Activated CD4-positive, alpha-beta T cell treated with anti-CD3 and anti-CD28 coated beads, Interleukin-2, Interleukin-6, amounts not matched to agents 100 ng/mL and 50 ng/mL, durations not matched to agents 16 hours and 8 hours (primary cell): ENCODE data around the gene ABCD2.
"Not testable (repeated sequence)": the region's sequence is repeated elsewhere in the genome, so short reads cannot be mapped to it uniquely, and the experiment has no call there.

Experiments used
- DNase-seq: peaks from one replicate; pipeline ENCODE4 v3.0.0-alpha.2; 2020

ABCD2 gene

GRCh38 chr12:39611818-39612217, 7.8 kb downstream of the ABCD2 start:
- DNase-seq: no peak

DNA sequence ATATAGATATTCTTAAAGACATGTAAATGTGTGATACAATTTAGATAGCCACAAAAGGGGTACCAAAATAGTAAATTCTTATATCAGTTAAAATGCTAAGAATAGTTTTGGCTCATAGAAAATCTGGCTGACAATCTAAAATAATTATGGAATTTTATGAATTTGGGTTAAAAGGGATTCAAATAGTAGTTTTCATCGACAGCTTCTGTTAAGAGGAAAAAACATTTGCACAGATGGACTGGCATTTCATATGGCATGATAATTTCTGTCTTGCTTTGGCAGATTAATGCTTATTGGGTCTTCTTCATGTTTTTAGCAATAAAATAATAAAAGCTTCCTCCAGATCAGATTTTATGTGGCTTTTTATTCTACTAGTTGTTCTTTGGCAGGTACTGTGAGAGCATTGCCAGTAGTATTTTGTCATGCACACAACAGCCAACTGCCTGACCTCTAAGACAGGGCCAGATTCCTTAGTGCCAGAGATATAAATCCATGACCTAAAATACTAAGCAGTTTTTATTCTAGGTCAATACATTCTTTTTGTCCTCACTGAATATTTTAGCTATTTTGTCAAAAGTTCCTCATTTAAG, 9.1 kb downstream of the ABCD2 start:
- no peak for DNase-seq

GRCh38 chr12:39606712-39607423, 12.7 kb downstream of the ABCD2 start:
- no peak for DNase-seq

GRCh38 chr12:39605996-39606395, 13.6 kb downstream of the ABCD2 start:
- no peak for DNase-seq

DNA sequence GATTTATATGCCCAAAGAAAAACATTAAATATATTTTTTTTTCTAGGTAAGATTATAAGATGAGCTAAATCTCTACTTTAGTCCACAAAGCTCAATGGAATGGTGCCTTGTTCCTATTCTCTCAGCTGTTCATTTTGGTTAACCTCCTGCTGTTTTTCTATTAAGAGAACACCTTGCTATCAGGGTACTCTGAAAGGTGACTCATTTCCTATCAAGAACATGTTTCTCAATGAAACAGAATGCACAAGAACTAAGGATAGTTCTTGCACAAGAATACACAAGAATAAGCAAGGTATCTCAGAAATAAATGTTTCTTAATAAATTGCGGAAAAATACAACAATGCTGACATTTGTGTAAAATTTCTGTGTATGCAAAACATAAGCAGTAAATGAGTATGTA, 14.1 kb downstream of the ABCD2 start:
- DNase-seq: no peak

DNA sequence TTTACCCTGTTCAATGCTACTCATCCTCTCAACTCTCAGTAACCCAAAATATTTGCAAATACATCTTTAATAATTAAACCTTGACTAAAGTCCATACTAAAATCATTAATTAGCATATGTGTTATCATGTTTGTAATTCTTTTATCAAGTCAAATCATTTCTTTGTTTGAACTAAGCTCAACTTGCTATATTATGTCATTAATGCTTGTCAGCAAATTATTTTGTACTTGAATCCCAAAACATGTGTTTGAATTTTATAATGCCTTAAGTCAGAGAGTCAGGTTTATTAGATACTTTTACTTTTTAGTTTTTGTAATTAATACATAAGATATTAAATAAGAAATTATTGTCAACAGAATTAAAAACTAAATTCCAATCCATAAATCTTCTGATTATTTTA, 16.5 kb downstream of the ABCD2 start:
- DNase-seq: no peak

- not testable (repeated sequence) for DNase-seq
These were observed 17.7 kb downstream of the ABCD2 start for GRCh38 chr12:39601951-39602350.

GRCh38 chr12:39595928-39596327, 23.7 kb downstream of the ABCD2 start:
- no peak for DNase-seq

- DNase-seq: peak; percentile 8
These were observed 27.3 kb downstream of the ABCD2 start for GRCh38 chr12:39592295-39592694.

DNA sequence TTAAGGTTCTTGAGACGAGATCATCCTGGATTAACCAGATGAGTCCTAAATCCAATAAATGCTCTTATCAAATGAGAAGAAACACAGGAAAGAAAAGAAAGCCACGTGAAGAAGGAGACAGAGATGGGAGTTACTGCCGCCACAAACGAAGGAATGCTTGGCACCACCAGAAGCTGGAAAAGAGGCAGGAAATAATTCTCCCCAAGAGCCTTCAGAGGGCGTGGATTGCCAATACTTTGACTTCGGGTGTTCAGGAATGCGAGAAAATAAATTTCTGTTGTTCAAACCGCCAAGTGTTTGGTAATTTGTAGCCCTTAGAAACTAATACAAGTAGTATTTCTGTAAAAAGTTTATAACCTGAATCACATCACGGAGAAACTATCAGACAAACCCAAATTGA, 31.3 kb downstream of the ABCD2 start:
- DNase-seq: no peak

DNA sequence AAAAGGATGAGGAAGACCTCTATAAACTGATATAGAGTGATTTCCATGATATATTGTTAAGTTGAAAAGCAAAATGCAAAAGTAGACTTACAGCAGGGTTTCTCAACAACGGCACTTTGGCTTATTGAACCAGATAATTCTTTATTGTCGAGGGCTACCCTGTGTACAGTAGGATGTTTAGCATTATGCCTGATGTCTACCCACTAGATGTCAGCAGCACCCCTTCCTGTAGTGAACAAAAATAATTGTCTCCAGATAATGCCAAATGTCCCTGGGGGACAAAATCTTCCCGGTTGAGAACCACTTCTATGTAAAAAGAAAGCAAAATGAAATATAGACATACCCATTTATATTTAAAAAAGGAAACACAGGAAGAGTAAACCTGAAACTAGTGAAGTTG, 32.4 kb downstream of the ABCD2 start:
- DNase-seq: peak; percentile 30

- DNase-seq: no peak
These were observed 32.8 kb downstream of the ABCD2 start for GRCh38 chr12:39586816-39587215.

- peak; percentile 44 for DNase-seq
These were observed 38.0 kb downstream of the ABCD2 start for GRCh38 chr12:39581592-39581991.

DNA sequence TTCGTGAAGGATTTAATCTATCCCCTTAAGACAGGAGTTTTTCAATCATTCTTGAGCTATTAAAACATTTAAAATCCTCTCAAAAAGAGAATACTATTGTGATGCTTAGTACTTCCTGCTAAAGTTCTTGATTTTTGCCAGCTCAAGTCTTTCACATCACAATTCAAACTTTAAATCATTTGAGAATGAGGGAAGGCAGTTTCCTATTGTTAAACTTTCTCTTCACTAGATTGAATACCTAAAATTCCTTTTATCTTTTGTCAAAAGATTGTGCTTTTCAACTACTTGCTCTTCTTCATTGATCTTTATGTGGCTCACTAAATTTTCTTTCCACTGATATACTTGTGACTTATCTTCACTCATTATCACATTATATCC, 44.1 kb downstream of the ABCD2 start:
- no peak for DNase-seq

DNA sequence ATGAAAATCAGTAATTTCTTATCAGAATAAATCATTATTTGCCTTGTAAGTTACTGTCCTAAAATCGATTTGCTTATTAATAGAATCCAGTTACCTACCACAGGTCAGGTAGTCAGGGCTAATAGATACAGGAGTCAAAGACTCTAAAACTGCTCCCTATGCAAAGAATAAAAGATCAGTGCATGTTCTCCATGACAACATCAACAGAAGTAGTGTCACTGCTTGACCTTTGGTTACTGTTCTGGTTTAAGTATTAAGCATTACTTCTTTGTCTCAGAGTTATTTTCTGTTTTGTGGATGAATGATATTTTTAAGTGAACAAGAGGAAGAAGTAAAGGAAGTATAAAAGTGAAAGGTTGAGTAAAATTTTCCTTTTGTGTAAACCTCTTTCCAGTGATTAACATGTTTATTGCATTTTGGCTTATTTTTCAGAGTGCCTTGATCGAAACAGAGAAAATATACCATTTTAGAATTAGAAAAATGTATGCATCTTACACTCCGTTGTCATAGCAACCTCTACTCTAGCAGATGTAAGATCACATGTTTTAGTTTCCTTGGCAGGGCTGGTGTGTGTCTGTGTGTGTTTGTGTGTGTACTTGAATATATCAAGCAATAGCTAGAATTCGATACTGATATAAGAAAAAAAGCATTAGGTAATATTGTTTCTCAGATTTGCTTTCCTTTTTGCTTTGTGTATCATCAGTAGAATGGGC, 44.7 kb downstream of the ABCD2 start:
- no peak for DNase-seq

DNA sequence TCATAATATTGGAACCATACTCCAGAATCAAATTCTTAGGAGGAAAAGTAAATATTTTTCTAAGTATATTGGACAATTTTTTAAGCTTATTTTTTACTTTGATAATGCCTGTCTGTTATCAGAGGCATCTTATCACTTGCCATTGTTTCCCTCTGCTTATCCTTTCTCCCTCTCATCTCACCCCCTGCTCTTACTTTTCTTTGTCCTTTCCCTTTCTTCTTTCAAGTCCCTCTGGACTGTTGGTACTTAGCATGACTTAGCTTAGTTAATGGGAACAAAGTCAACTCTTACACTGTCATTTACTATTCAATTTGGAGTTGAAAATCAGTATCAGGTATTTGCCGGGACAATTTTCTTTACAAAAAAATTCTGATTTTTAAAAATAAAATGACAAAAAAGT, 45.2 kb downstream of the ABCD2 start:
- DNase-seq: no peak

DNA sequence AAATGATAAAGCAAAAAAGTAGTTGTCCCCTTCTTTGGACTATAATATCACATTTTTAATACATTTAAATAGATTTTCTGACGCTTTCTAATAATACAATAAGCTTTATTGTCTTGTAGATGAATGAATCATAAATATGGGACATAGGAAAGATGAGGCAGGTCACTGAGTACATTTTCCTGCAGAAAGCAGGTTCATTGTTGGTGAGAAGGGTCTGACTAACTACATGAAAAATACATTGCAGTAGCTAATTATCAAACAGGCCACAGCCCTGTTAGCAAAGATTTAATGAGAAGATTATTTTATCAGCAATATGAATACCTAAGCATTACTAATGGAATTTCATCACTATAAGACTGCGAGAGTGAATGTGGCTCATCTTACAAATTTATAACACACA, 45.6 kb downstream of the ABCD2 start:
- no peak for DNase-seq

- DNase-seq: no peak
These were observed 47.1 kb downstream of the ABCD2 start for GRCh38 chr12:39572551-39572950.

DNA sequence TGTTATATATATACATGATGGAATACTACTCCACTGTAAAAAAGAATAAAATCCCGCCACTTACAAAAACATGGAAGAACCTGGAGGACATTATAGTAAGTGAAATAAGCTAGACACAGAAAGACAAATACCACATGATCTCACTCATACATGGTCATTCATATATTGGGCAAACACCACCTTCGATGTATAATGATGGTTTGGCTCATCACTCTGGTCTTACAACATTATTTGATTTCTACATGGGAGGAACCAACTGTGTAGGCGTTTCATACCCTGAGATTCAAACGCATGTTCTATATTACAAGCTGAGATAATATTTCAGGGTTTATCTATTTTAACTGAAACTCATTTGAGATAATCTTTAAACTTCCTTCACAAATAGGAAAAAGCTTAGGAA, 48.3 kb downstream of the ABCD2 start:
- no peak for DNase-seq

DNA sequence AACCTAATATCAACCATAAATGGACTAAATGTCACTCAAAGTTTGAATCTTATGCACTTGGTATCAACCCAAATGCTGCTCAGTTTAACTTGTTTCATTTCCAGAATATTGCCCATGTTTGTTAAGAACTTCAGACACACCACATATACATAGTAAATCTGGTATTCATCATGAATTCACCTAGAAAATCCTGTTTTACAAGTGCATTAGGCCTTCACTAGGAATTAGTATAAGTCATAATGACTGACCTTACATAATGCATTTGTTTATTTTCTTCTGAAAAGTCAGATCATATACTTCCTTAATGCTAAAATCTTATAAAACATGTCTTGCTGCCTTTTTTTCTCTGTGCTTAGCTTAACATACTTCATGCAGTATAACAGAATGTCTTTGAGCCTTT, 66.1 kb downstream of the ABCD2 start:
- DNase-seq: no peak

GRCh38 chr12:39544211-39544610, 75.4 kb downstream of the ABCD2 start:
- not testable (repeated sequence) for DNase-seq

DNA sequence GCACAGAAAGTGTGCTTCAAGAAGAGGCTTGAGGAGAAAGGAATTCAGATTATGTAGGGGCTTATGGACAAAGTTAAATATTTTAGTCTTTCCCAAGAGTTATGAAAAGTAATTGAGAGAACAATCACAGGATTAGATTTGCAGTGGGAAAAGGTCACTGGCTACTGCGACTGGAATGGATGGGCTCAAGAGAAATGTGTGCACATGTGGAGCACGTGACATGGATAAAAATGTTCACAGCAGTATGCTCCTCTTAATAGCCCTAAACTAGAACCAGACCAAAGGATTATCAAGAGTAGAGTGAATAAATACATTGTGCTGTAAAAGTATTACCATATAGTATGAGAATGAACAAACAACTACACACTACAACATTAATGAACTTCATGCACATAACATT, 78.1 kb downstream of the ABCD2 start:
- DNase-seq: no peak

DNA sequence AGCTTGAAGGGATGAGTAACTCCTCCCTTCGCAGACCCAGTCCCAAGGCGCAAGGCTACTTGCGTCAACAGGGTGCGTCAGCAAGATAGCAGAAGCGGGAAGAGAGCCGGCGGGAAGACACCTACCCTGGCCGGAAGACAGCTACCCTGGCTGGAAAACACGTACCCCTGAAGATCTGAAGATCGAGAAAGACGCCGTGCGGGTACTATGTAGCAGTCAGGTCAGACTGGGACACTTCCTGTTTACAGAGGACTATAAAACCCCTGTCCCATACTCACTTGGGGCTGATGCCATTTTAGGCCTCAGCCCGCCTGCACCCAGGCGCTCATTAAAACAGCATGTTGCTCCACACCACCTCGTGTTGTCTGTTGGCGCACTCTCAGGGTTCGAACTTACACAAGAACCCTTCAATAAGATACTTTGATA, 80.9 kb downstream of the ABCD2 start:
- DNase-seq: no peak

DNA sequence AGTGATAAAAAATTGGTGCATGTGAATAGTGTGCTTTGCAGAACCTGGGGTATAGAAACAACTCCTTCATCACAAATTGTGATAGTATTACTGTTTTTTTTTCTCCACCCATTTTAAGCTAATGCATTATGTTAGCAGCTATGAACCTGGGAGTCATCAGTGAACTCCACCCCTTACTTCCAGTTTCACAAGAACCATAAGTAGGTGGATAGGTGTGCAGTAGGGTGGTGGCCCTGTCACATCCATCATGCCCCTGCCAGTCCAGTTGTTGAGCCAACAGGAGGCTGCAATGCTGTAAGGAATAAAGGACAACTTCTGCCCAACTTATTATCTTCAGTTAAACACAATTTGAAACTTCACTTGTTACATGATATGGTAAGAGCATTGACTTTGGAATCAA, 85.7 kb downstream of the ABCD2 start:
- no peak for DNase-seq
